GM21423 (cell line): ENCODE data around the gene CD38.
A peak's percentile ranks its signal among the peaks of the same experiment; 100 is the strongest.
"Not testable (repeated sequence)": the region's sequence is repeated elsewhere in the genome, so short reads cannot be mapped to it uniquely, and the experiment has no call there.

ENCODE experiments used
- ATAC-seq: cut with Tn5 transposase; IDR thresholded peaks from one replicate; pipeline ENCODE4 v1.9.1; 2021; ENCODE audit warnings: mild to moderate bottlenecking, moderate library complexity; ENCODE audit not compliant: unreplicated experiment

The CD38 gene

GRCh38 chr4:15778289-15779241, at the start of gene CD38:
Gene CD38, plus strand, starts transcription at chr4:15778328. Its CDS starts 87 bp downstream, at chr4:15778415.
- ATAC-seq: peak; percentile 63

GRCh38 chr4:15729910-15730533, 48.1 kb upstream of the CD38 start:
- peak; percentile 66 for ATAC-seq

GRCh38 chr4:15733061-15733460, 45.1 kb upstream of the CD38 start:
- not testable (repeated sequence) for ATAC-seq

GRCh38 chr4:15735536-15735935, 42.6 kb upstream of the CD38 start:
- ATAC-seq: no peak

DNA sequence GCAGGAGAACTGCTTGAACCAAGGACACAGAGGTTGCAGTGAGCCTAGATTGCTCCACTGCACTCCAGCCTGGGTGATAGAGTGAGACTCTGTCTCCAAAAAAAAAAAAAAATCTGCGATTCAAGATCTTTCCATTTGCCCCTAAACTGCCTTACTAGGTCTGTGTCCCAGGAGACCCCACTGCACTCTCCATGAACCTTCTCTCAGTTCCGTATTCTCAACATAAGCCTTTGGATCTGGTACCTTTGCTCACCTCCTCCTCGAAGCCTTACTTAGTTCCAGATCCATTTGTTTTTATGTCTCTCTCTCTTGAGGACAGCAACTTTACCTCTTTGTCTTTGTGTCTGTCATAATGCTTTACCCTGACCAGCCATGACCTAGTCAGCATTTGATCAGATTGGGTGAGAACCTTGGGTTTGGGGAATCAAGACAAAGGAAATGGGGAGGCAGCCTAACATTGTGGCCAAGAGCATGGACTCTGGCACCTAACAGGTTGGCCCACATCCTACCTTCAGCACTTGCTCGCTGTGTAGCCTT, 41.5 kb upstream of the CD38 start:
- no peak for ATAC-seq

DNA sequence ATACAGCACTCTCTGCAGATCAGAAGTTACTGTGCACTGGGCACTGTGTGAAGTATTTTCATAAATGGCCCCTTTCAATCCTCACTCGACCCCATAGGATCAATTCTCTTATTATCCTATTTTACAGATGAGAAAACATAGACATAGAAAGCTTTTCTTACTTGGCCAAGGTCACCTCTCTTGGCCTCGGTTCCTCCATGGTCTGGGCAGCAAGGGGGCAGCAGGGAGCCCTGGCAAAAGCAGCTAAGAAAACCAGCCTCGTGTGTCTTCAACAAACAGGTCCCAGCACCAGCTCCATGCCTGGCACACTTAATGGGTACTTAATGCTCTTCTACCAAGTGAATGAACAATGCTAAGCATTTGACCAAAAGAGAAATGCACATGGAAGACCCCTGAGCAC, 40.9 kb upstream of the CD38 start:
- no peak for ATAC-seq

- no peak for ATAC-seq
Measured at GRCh38 chr4:15738877-15739276, 39.3 kb upstream of the CD38 start.

GRCh38 chr4:15740764-15741404, 37.2 kb upstream of the CD38 start:
- ATAC-seq: no peak

GRCh38 chr4:15742083-15742582, 36.0 kb upstream of the CD38 start:
- ATAC-seq: no peak

DNA sequence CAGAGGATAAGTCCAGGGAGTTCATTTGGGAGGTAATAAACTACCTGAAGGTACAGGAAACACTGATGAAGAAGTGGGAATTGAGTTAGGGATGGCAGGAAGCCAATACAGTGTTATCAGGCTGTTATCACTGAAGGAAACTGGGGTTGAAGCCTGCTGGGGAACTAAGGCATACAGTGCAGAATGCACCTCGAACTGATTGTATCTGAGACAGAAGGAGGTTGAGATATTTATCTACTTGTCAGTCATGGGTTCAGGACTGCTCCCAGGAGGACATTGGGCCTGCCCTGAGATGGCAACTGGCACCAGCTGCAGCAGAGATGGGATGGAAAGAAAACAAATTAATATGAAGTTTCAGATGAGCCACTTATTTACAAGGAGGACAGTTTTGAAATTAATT, 35.5 kb upstream of the CD38 start:
- no peak for ATAC-seq

GRCh38 chr4:15744016-15744545, 34.0 kb upstream of the CD38 start:
- ATAC-seq: no peak

GRCh38 chr4:15746110-15746509, 32.0 kb upstream of the CD38 start:
- no peak for ATAC-seq

DNA sequence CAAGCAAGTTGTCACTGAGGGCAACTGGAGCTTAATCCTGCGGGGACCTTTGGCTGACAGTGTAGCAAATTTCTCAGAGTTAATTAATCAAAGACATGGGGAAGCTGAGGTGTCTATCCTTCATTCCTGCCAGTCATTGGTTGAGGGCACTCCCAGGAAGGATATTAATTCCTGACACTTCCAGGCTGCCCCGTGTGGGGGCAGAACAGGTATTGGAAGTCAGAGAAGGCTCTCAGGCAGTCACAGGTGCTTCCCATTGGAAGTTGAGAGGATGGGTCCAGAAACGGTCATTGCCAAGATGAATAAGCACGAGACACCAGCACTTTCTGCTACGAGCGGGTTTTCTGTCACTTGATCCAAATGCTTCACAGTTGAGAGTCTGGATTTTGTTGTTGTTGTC, 29.1 kb upstream of the CD38 start:
- ATAC-seq: no peak

- ATAC-seq: no peak
Measured at GRCh38 chr4:15751153-15751552, 27.0 kb upstream of the CD38 start.

GRCh38 chr4:15753081-15753480, 25.0 kb upstream of the CD38 start:
- ATAC-seq: no peak

DNA sequence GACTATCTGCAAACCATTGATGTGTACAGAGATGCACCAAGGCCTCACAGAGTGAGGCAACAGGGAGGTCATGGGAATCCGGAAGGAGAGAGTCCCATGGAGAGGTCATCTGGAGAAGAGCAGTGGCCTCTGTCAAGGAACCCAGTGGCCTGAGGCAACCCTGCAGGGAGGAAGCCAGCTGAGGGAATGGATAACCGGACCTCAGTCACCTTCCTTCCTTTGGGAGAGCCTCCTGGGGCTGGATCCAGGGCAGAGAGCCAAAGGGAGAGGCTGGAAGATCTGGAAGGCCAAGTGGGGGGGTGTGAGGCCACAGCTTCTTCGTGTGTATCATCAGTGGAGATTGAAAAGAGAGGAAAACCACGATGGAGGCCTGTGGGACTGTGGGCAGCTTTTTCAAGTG, 24.3 kb upstream of the CD38 start:
- ATAC-seq: no peak

DNA sequence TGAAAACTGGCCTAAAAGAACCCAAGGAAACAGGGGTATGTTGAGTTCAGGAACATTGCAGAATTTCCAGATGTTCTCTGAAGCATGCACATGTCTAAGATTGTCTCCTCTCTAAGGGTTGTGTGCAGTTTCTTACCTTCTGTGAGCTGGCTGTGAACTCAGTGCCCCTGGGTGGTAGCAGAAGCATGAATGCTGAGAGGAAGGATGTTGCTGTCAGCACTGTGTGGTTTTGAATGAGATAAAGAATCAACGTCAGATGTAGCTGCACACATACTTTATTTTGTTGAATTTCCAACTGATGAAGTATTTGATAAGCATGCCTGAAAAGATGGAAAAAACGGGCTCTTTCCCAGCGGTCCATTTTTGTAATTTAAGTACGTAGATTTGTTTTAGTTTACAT, 23.8 kb upstream of the CD38 start:
- no peak for ATAC-seq

- ATAC-seq: peak; percentile 29
Measured at GRCh38 chr4:15755321-15756155, 22.6 kb upstream of the CD38 start.

GRCh38 chr4:15756361-15756861, 21.7 kb upstream of the CD38 start:
- ATAC-seq: peak; percentile 80

- no peak for ATAC-seq
Measured at GRCh38 chr4:15757054-15757453, 21.1 kb upstream of the CD38 start.
